Kidney (tissue), 14 donors: Measurements from ENCODE around the gene IL3. TPM values are rescaled to one million over a fixed set of nuclear protein-coding genes. Genes with fewer than 3 reads are reported as not detected.
A peak's percentile ranks its signal among the peaks of the same experiment; 100 is the strongest.

Experiments
- DNase-seq, 5 donors: peaks; one replicate each; pipeline ENCODE4 v3.0.0-alpha.2; 2013 to 2020
- FAIRE-seq: peaks from 2 replicates; lab custom pipeline; 2012; peaks lifted over from hg19 to GRCh38; lab: Jason Lieb, UNC
- H3K27ac ChIP-seq, 2 donors: one replicate each; pipeline ENCODE4 v1.7.0; 2013; ENCODE audit warnings: low read depth in 2 of 2, low read length in 2 of 2, inconsistent platforms in 1 of 2
- H3K27me3 ChIP-seq: one replicate; pipeline ENCODE4 v1.7.1; 2013; ENCODE audit warnings: low read length, inconsistent platforms; ENCODE audit not compliant: control insufficient read depth, insufficient read depth
- H3K36me3 ChIP-seq, 3 donors: one replicate each; pipeline versions ENCODE4 v1.7.0 to v1.7.1; 2013; ENCODE audit warnings: low read length in 3 of 3, control low read depth in 1 of 3, inconsistent platforms in 1 of 3; ENCODE audit not compliant: insufficient read depth in 3 of 3, control insufficient read depth in 2 of 3
- H3K4me1 ChIP-seq, 3 donors: one replicate each; pipeline versions ENCODE4 v1.7.0 to v1.7.1; 2013; ENCODE audit warnings: low read length in 3 of 3, inconsistent platforms in 1 of 3, low read depth in 1 of 3; ENCODE audit not compliant: control insufficient read depth in 2 of 3, insufficient read depth in 2 of 3
- H3K4me3 ChIP-seq, 3 donors: one replicate each; pipeline versions ENCODE4 v1.7.0 to v1.8.1; 2013; ENCODE audit warnings: low read length in 3 of 3, control low read depth in 1 of 3, inconsistent platforms in 1 of 3
- H3K9ac ChIP-seq, 3 donors: one replicate each; pipeline versions ENCODE4 v1.7.0 to v1.7.1; 2013; ENCODE audit warnings: low read length in 3 of 3, control low read depth in 1 of 3, inconsistent platforms in 1 of 3
- H3K9me3 ChIP-seq, 3 donors: one replicate each; pipeline versions ENCODE4 v1.7.0 to v1.7.1; 2013; ENCODE audit warnings: low read length in 3 of 3, control low read depth in 1 of 3, inconsistent platforms in 1 of 3; ENCODE audit not compliant: control insufficient read depth in 2 of 3, insufficient read depth in 1 of 3
- intact Hi-C: fragments of 100-400 bp; cut with DNase I; formaldehyde crosslinking; loops from one replicate; pipeline ENCODE4 v1.11.1; 2022
- polyA plus RNA-seq: library from polyadenylated mRNA; stranded (reverse); fragments of 350-450 nt; fragmentation: Illumina TruSeq; extraction: RNeasy Lipid Tissue Mini Kit (QIAGEN cat#74804); gene quantifications from one replicate; pipeline ENCODE4 v1.2.3, GENCODE V29; 2014; ENCODE audit warnings: low read depth, low replicate concordance; ENCODE audit not compliant: insufficient read depth
- total RNA-seq: library from RNA; stranded (reverse); fragmentation: NEBNext Ultra II Directional; extraction: Animal tissue kit (Norgen Biotek cat#: 25700); gene quantifications from one replicate; pipeline ENCODE4 v1.2.1, GENCODE V29; 2021
- TF ChIP-seq, protein P1 (sequence below): IDR thresholded peaks from 3 replicates; pipeline ENCODE4 v1.5.1; 2012; ENCODE audit warnings: mild to moderate bottlenecking, moderate library complexity, borderline replicate concordance; ENCODE audit not compliant: insufficient read depth; ENCODE audit errors: extremely low read depth
- donor health status: control.
- donor health status: control.
- donor health status: control.
- donor health status: control.
- donor health status: control.
- donor health status: DM: yes; HTN: yes; CAD: no.
- donor health status: Normal renal cell carcinoma (clear cell type).

Gene IL3
- total and polyA plus RNA-seq, 2 donors from 2014 or later: not detected

DNA sequence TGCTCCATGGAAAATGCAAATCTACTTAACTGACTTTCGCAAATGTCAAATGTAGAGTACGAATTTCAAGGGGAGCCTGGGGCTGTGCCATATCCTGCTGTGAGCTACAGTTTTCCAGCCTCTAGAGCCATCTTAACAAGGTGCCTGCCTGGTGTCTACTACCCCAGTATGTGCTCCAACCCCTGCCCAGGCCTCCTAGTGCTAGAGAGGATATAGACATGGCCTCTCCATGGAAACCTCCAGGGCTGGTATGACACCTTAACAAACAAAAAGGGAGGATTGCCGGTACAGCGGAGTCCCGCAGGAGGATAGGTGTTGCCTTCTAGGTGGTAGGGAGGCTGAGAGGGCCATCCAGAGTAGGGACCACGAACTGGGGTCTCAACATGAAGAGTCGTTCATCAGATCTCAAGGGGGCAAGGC is 13.6 kb upstream of the IL3 start:
- intact Hi-C loops: no loop called here
- DNase-seq (peak in 1 of 5 donors; percentile 25), FAIRE-seq (no peak)
- Histone ChIP-seq H3K27ac (no peak overlapping the region), H3K4me3 (no peak overlapping the region), H3K9ac (no peak overlapping the region), H3K27me3 (no peaks in the 10 kb centered on the region), H3K36me3 (no peaks in the 10 kb centered on the region), H3K9me3 (no peaks in the 10 kb centered on the region), H3K4me1 (no peaks in the 10 kb centered on the region)
- TF ChIP-seq, protein P1, sequence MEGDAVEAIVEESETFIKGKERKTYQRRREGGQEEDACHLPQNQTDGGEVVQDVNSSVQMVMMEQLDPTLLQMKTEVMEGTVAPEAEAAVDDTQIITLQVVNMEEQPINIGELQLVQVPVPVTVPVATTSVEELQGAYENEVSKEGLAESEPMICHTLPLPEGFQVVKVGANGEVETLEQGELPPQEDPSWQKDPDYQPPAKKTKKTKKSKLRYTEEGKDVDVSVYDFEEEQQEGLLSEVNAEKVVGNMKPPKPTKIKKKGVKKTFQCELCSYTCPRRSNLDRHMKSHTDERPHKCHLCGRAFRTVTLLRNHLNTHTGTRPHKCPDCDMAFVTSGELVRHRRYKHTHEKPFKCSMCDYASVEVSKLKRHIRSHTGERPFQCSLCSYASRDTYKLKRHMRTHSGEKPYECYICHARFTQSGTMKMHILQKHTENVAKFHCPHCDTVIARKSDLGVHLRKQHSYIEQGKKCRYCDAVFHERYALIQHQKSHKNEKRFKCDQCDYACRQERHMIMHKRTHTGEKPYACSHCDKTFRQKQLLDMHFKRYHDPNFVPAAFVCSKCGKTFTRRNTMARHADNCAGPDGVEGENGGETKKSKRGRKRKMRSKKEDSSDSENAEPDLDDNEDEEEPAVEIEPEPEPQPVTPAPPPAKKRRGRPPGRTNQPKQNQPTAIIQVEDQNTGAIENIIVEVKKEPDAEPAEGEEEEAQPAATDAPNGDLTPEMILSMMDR: no peak

DNA sequence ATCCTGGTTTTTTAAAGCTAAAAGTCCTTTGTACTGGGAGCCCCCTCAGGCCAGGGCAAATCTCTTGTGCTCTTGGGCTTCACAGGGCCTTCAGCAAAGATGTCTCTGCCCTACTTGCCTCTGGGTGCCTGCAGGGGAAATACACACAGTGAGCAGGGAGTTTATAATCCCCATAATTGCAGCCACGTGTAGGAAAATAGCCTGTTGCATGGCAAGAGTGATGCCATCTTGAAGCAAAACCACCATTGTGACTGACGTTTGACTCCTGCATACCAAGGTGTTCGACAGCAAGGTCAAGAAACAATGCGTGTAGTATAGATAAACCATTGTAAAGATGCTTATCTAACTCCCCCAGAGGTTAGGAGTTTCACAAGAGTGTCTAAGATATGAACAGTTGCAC is 11.4 kb upstream of the IL3 start:
- TF ChIP-seq, protein P1: no peak
- no peak overlapping the region for H3K9ac ChIP-seq
- intact Hi-C loops: no loop called here

DNA sequence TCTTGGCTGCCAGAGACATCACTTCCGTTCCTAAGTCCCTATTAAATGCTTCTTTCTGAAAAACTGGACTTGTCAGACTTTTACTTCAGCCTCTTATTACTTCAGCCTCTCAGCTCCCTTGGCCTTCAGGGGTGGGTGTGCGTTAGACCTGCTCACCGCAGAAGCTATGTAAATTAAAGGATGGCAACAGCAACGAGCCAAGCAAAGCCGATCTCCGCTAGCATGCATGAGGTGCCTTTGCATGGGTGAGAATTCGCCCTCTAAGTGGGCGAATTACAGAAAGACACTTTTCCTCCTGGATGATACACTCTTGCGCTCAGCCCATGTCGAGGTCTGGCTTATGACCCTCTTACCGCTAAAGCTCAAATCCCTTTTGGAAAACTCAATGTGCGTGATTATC is 10.9 kb upstream of the IL3 start:
- no peaks in the 10 kb centered on the region for H3K4me1 ChIP-seq
- H3K9me3 ChIP-seq: no peaks in the 10 kb centered on the region
- intact Hi-C loops: no loop called here
- no peaks in the 10 kb centered on the region for H3K27me3 ChIP-seq
- FAIRE-seq (no peak), DNase-seq (no peak)
- no peak overlapping the region for H3K9ac ChIP-seq
- no peaks in the 10 kb centered on the region for H3K36me3 ChIP-seq
- H3K27ac ChIP-seq: no peak overlapping the region
- no peak overlapping the region for H3K4me3 ChIP-seq
- TF ChIP-seq, protein P1: no peak

More for the DNA sequence above, 11.4 kb upstream of the IL3 start:
- Histone ChIP-seq H3K4me1 (no peaks in the 10 kb centered on the region), H3K36me3 (no peaks in the 10 kb centered on the region), H3K4me3 (no peak overlapping the region), H3K27me3 (no peaks in the 10 kb centered on the region), H3K27ac (no peak overlapping the region), H3K9me3 (no peaks in the 10 kb centered on the region)
- FAIRE-seq (no peak), DNase-seq (no peak)

DNA sequence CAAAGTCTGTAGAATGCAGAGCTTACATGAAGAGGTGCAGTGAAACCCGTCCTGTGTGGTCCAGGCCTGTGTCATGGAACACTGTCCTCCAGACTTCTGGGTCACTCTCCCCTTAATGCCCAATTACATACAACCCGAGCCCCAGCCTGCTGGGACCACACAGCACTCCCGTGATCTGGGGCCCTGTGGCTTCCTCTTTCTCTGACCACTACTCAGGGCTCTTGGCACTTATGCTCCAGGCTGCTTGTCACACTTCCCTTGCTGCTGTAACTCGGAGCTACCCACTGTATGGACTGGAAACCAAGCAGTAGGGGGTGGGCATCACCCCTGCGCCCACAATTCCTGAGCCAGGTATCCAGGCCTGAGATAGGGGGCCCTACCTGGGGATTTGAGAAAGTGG is 10.3 kb upstream of the IL3 start:
- peak in 3 of 5 donors; percentile 6 to 63 (median 11) for DNase-seq
- Histone ChIP-seq H3K27me3 (no peaks in the 10 kb centered on the region), H3K4me1 (no peaks in the 10 kb centered on the region), H3K9ac (no peak overlapping the region), H3K27ac (no peak overlapping the region), H3K9me3 (no peaks in the 10 kb centered on the region), H3K36me3 (no peaks in the 10 kb centered on the region), H3K4me3 (no peak overlapping the region)
- intact Hi-C loops: no loop called here
- TF ChIP-seq, protein P1: no peak
- no peak for FAIRE-seq
